Adrenal gland (tissue), 12 donors: ENCODE results near the gene MPPED1. TPM values are rescaled to one million over a fixed set of nuclear protein-coding genes. Genes with fewer than 3 reads are reported as not detected.

ENCODE experiments used
- DNase-seq, 7 donors: peaks; one replicate each; pipeline ENCODE4 v3.0.0-alpha.2; 2019 to 2020
- H3K27ac ChIP-seq, 5 donors: fragments of 200-600 bp; sonication (generic) in 4 of 5; 1 replicate in 3 of 5; 2 replicates in 2 of 5; pipeline versions ENCODE4 v1.5.1 to v1.8.0; 2016 to 2020; ENCODE audit warnings: mild to moderate bottlenecking in 1 of 5
- H3K27me3 ChIP-seq: fragments of 200-600 bp; 2 replicates; pipeline ENCODE4 v1.8.0; 2021
- H3K36me3 ChIP-seq, 2 donors: fragments of 200-600 bp; replicated peaks in 1 of 2; 1 replicate in 1 of 2; 2 replicates in 1 of 2; pipeline versions ENCODE4 v1.5.1 to v1.8.0; 2018 to 2022
- H3K4me1 ChIP-seq, 2 donors: fragments of 200-600 bp; replicated peaks in 1 of 2; 1 replicate in 1 of 2; 2 replicates in 1 of 2; pipeline versions ENCODE4 v1.5.1 to v1.8.0; 2018 to 2021
- H3K4me3 ChIP-seq, 4 donors: fragments of 200-600 bp; sonication (generic) in 3 of 4; one replicate each; pipeline ENCODE4 v1.5.1; 2016 to 2018
- H3K9me3 ChIP-seq, 3 donors: fragments of 200-600 bp; sonication (generic) in 1 of 3; replicated peaks in 1 of 3; 1 replicate in 2 of 3; 2 replicates in 1 of 3; pipeline versions ENCODE4 v1.5.1 to v1.8.0; 2016 to 2021
- POLR2A ChIP-seq, 2 donors: fragments of 450-650 bp; IDR thresholded peaks; one replicate each; pipeline ENCODE4 v1.6.1; 2017; ENCODE audit warnings: antibody characterized with exemption in 2 of 2, mild to moderate bottlenecking in 2 of 2, moderate library complexity in 1 of 2
- whole genome bisulfite sequencing, 4 donors: extraction: QIAGEN DNeasy Blood & Tissue Kit in 2 of 4; methylation state at CpG; one replicate each; pipeline versions ENCODE4 v1.1.5 to v1.1.7; 2013 to 2017; 5-methylcytosine and 5-hydroxymethylcytosine counted together
- intact Hi-C, 2 donors: fragments of 100-400 bp; cut with DNase I; formaldehyde crosslinking; loops; one replicate each; pipeline versions ENCODE4 v1.14.1 to v1.15.0; 2022 to 2023
- polyA plus RNA-seq, 3 donors: library from polyadenylated mRNA; stranded (reverse); fragments of 200-250 nt in 2 of 3; fragments of 350-450 nt in 1 of 3; fragmentation: Illumina TruSeq in 1 of 3; extraction: RNeasy Lipid Tissue Mini Kit (QIAGEN cat#74804) in 1 of 3; gene quantifications; one replicate each; pipeline ENCODE4 v1.2.3, GENCODE V29; 2013 to 2014
- total RNA-seq, 9 donors: library from RNA; depleted of rRNA in 4 of 9; stranded (reverse); fragments of >200 nt in 4 of 9; fragments of 120-200 nt in 1 of 9; fragmentation: NEBNext Ultra II Directional in 1 of 9; extraction: Animal tissue kit (Norgen Biotek cat#: 25700) in 1 of 9; gene quantifications; one replicate each; pipeline versions ENCODE4 v1.1.0 to v1.2.4, GENCODE V29; 2013 to 2023
- TF ChIP-seq, protein P1 (sequence below), 6 experiments: fragments of 450-650 bp in 4 of 6; fragments of 200-600 bp in 2 of 6; sonication (generic) in 1 of 6; IDR thresholded peaks; 1 replicate in 5 of 6; 2 replicates in 1 of 6; pipeline versions ENCODE4 v1.5.1 to v1.8.0; 2016 to 2021; ENCODE audit warnings: antibody characterized with exemption in 6 of 6, mild to moderate bottlenecking in 2 of 6, moderate library complexity in 1 of 6
- donor health status: healthy with polysubstance abuse.
- donor health status: Bipolar disorder and iron deficiency.
- donor health status: DM: yes; HTN: yes; CAD: no.
- donor health status: DM: no; HTN: no; CAD: no.
- donor health status: DM: no; HTN: no; CAD: no.
- donor health status: DM: yes; HTN: yes; CAD: no.

Gene MPPED1
- total and polyA plus RNA-seq, 12 donors = 0.07 to 0.44 (median 0.11) TPM; not detected in 8

DNA sequence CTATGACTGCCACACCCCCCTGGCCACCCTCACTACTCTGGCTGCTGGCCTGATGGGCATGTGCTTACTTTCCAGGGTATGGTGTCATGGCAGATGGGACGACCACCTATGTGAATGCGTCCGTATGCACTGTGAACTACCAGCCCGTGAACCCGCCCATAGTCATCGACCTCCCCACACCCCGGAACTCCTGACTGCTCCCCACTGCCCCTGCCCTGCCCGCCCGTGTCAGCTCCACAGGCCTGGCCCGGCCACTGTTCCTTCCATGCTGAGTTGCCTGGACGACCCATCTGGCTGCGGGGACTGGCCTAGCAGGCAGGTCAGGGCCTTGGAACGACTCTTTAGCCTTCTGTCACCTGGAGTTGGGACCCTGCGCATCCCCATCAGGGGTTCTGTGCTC lies 93.6 kb downstream of the MPPED1 start:
- DNase-seq = no peak
- no peak for TF ChIP-seq POLR2A (IDR thresholded peaks at IDR 0.05)
- TF ChIP-seq, protein P1, sequence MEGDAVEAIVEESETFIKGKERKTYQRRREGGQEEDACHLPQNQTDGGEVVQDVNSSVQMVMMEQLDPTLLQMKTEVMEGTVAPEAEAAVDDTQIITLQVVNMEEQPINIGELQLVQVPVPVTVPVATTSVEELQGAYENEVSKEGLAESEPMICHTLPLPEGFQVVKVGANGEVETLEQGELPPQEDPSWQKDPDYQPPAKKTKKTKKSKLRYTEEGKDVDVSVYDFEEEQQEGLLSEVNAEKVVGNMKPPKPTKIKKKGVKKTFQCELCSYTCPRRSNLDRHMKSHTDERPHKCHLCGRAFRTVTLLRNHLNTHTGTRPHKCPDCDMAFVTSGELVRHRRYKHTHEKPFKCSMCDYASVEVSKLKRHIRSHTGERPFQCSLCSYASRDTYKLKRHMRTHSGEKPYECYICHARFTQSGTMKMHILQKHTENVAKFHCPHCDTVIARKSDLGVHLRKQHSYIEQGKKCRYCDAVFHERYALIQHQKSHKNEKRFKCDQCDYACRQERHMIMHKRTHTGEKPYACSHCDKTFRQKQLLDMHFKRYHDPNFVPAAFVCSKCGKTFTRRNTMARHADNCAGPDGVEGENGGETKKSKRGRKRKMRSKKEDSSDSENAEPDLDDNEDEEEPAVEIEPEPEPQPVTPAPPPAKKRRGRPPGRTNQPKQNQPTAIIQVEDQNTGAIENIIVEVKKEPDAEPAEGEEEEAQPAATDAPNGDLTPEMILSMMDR (IDR thresholded peaks at IDR 0.05) = no peak
- no peaks in the 10 kb centered on the region for H3K27me3 ChIP-seq
- H3K9me3 ChIP-seq = no peaks in the 10 kb centered on the region
- H3K36me3 ChIP-seq = no peaks in the 10 kb centered on the region
- no peaks in the 10 kb centered on the region for H3K4me1 ChIP-seq
- intact Hi-C loops = no loop called here
- no peak overlapping the region for H3K4me3 ChIP-seq
- H3K27ac ChIP-seq = no peak overlapping the region
- 91 to 100% (median 94%) methylated on average over 3 to 14 of the region's 14 CpGs for WGBS, 4 donors

DNA sequence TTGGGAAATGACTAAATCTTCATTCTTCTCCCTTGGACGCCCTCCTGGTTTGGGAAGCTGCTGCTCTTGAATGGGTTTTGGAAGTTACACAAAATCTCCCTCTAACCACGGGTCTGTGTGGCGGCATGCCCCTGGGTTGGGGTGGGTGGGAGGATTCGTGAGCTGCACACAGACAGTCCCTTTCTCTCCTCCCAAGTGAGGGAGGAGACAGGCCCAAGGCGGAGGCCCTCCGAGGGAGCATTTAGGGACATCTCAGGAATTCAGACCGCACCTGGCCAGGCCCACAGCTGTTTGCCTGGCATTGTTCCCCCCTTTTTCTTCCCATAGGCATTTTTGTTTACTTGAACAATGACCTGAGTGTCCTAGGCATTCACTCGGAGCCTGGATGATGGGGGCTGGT lies 94.1 kb downstream of the MPPED1 start:
- no peak overlapping the region for H3K27ac ChIP-seq
- no peaks in the 10 kb centered on the region for H3K36me3 ChIP-seq
- H3K27me3 ChIP-seq = no peaks in the 10 kb centered on the region
- no peaks in the 10 kb centered on the region for H3K4me1 ChIP-seq
- H3K4me3 ChIP-seq = no peak overlapping the region
- DNase-seq = no peak
- H3K9me3 ChIP-seq = no peaks in the 10 kb centered on the region
- 74 to 86% (median 81%) methylated on average over 8 of the region's 8 CpGs for WGBS, 4 donors
- intact Hi-C loops = no loop called here
- TF ChIP-seq POLR2A (IDR thresholded peaks at IDR 0.05) = no peak
- TF ChIP-seq, protein P1 (IDR thresholded peaks at IDR 0.05) = no peak

DNA sequence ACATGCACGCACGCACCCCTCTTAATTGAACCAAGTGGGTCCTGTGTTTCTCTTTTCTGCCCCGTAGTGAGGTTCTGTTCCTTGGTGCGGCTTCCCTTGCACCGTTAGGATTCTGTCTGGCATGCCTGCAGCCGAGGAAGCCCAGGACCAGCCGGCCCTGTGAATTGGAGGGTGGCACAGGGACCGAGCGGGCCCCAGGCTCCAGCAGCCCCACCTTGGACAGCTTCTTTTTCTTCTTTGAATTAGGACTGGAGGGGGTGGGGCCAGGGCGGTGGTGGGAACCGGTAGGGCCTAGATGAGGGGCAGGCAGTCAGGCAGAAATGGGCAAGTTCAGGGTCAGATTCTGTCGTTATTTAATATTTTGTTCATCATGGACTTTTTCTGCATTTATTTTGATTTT lies 94.7 kb downstream of the MPPED1 start:
- 76 to 83% (median 80%) methylated on average over 10 to 12 of the region's 12 CpGs for WGBS, 4 donors
- Histone ChIP-seq H3K27ac (no peak overlapping the region), H3K4me1 (no peaks in the 10 kb centered on the region), H3K4me3 (no peak overlapping the region), H3K36me3 (no peaks in the 10 kb centered on the region), H3K9me3 (no peaks in the 10 kb centered on the region), H3K27me3 (no peaks in the 10 kb centered on the region)
- TF ChIP-seq, protein P1 (IDR thresholded peaks at IDR 0.05) = no peak
- TF ChIP-seq POLR2A (IDR thresholded peaks at IDR 0.05) = no peak
- intact Hi-C loops = no loop called here
- no peak for DNase-seq

DNA sequence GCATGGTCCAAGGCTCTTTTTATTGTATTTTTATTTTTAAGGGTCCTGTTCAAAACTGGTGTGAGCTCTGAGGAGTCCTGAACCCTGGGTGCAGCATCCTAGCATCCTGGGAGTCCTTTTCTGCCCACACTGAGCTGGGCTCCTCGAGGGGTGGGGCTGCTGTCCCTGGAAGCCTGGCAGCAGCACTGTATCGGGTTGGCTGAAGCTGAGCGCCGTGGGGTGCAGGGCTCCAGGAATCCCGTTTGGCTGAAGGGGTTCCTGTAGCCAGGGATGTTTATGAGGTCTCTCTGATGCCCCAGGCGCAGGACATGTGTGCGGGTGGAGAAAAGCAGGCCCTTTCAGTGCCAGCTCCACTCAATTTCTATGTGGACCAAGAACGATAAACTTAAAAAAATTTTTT lies 95.4 kb downstream of the MPPED1 start:
- Histone ChIP-seq H3K4me1 (no peaks in the 10 kb centered on the region), H3K36me3 (no peaks in the 10 kb centered on the region), H3K9me3 (no peaks in the 10 kb centered on the region), H3K27me3 (no peaks in the 10 kb centered on the region), H3K4me3 (no peak overlapping the region), H3K27ac (no peak overlapping the region)
- intact Hi-C loops = no loop called here
- no peak for TF ChIP-seq POLR2A (IDR thresholded peaks at IDR 0.05)
- TF ChIP-seq, protein P1 (IDR thresholded peaks at IDR 0.05) = no peak
- DNase-seq = no peak
- 62 to 80% (median 70%) methylated on average over 5 to 8 of the region's 8 CpGs for WGBS, 4 donors
